Measurements from ENCODE around the gene TLR3. TPM values are rescaled to one million over a fixed set of nuclear protein-coding genes. Genes with fewer than 3 reads are reported as not detected.
A peak's percentile ranks its signal among the peaks of the same experiment; 100 is the strongest.

TLR3 gene
- total RNA-seq, 1 donor = 0.43 TPM

DNA sequence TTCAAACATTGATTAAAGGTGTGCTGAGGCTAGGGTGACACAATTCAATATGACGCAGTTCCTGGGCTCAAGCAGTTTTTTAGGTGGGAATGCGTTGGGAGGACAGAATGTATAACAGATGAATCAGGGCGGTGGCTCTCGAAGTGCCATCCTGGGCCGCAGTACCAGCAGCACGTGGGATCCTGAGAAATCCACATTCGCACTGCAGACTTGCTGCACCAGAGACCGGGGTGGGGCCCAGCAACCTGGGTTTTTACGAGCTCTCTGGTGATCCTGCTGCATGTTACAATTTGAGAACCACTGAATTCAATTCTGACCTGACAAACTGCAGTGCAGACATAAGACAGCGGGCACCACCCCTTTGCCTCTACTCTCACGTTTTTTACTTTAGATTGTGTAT lies 65.9 kb downstream of the TLR3 start:
- TF ChIP-seq CTCF (IDR thresholded peaks at IDR 0.05; ENCODE audit: insufficient read depth, low read depth, low read length) = no peak
- H3K4me3 ChIP-seq (ENCODE audit: low read depth, low read length) = no peak overlapping the region
- no peak for DNase-seq (ENCODE audit: low read depth)

DNA sequence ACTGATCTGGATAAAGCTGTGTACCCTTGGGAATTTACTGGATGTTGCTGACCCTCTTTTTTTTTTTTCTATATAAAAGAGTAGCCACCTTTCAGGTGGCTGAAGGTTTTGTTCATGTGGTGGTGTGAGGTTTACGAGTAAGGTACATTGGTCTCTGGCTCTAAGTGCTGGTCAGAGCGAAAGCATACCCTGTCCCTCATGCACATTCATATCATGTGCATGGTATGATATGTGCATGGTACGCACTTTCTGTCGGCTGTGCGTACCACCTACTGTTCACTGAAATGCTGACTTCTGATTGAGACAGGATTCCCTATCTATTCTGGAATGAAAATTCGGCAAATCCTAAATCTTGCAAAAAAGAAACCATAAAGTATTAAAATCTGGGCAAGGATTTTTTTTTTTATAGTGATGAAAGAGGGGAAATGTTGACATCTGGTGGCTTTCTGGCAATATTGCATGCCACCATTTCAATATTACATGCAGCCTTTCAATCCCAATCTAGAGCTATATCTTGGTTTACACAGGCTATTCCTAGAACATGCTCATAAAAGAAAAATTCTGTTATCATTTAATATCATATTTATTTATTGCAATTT lies 68.3 kb downstream of the TLR3 start:
- DNase-seq (ENCODE audit: low read depth) = peak; percentile 25
- peak; percentile 57 for TF ChIP-seq CTCF (IDR thresholded peaks at IDR 0.05; ENCODE audit: insufficient read depth, low read depth, low read length)

More for the DNA sequence above, 68.3 kb downstream of the TLR3 start:
- no peak overlapping the region for H3K4me3 ChIP-seq (ENCODE audit: low read depth, low read length)

Small RNA genes lying within 50 kb of the gene (small RNA-seq; reads per million reads assigned to genes)
- gene RF00322 (not detected), gene RNU4-64P (not detected)

Other genes with a start within 250 kb of the TLR3 start
- 0.43 and 0.64 TPM in 2 replicates for gene FAM149A, start 35.5 kb downstream of the TLR3 start, total RNA-seq
- 12.9 and 15.1 TPM in 2 replicates for gene CYP4V2, start 122.4 kb downstream of the TLR3 start, total RNA-seq
- gene KLKB1, start 158.4 kb downstream of the TLR3 start, total RNA-seq = not detected in 2 replicates
- not detected in 2 replicates for gene F11, start 197.0 kb downstream of the TLR3 start, total RNA-seq

Measured in fibroblast of villous mesenchyme (primary cell).